ENCODE results near the gene TDRD10. TPM values are rescaled to one million over a fixed set of nuclear protein-coding genes. Genes with fewer than 3 reads are reported as not detected.

Gene TDRD10
- total and polyA plus RNA-seq, 2 experiments from 2014 or later, result 0.29 TPM; not detected in 1

DNA sequence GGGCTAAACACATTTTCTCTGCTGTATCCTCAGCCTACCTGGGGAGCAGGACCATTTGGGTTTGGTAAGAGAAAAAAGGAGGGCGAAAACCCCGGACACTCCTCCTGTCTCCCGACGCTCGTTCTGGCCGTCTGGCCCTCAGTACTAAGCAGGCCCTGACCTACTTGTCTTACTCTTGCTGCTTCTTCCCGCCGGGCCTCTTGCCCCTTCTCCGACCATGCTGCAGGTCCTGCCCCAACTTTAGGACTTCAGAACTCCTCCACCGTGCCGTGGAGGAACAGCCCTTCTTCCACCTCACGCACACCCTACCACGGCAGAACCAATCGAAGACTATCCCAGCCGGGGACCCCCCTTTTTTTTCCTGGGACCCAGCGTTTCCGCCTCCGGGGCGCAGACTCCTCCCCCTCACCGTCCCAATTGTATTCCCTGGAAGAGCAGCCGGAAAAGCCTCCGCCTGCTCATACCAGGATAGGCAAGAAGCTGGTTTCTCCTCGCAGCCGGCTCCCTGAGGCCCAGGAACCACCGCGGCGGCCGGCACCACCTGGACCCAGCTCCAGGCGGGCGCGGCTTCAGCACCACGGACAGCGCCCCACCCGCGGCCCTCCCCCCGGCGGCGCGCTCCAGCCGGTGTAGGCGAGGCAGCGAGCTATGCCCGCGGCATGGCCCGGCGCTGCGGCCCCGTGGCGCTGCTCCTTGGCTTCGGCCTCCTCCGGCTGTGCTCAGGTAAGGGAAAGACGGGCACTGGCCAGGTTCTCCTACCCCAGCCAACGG lies 65.6 kb downstream of the TDRD10 start, which contains the start of gene CHRNB2:
Gene CHRNB2, plus strand, starts transcription at position 393 of the 771 bp plus-strand sequence. Its CDS starts 267 bp downstream, at position 660.
- H3K4me1 ChIP-seq (ENCODE audit: insufficient read depth), result peaks cover 19% of the 10 kb centered on the region
- H3K4me2 ChIP-seq, result peak within 1 kb of the TSS; percentile 91
- no peaks in the 10 kb centered on the region for H3K79me2 ChIP-seq (replicated peaks; ENCODE audit: insufficient read depth)
- Mint-ChIP-seq H3K9me3 (no peaks in the 10 kb centered on the region), H3K27ac (peak within 1 kb of the TSS; percentile 94), H3K27me3 (ENCODE audit: insufficient read depth, low read depth, poor library complexity) (peaks cover 14% of the 10 kb centered on the region), H3K4me3 (peak within 1 kb of the TSS; percentile 95), H3K4me1 (peaks cover 23% of the 10 kb centered on the region), H3K36me3 (ENCODE audit: low read depth) (peaks cover 7% of the 10 kb centered on the region; the same call in 1 of the 3 replicates)
- peak; percentile 92 for ATAC-seq
- peak within 1 kb of the TSS; percentile 84 for H3K27ac ChIP-seq (ENCODE audit: low read depth)
- peak within 1 kb of the TSS; percentile 98 for H2AFZ ChIP-seq
- peak within 1 kb of the TSS; percentile 60 for H3K4me3 ChIP-seq
- no peaks in the 10 kb centered on the region for H4K20me1 ChIP-seq (replicated peaks; ENCODE audit: insufficient read depth)
- no peaks in the 10 kb centered on the region for H3K9me2 ChIP-seq (ENCODE audit: insufficient read depth)
- peaks cover 17% of the 10 kb centered on the region for H3F3A ChIP-seq (replicated peaks; ENCODE audit: low read depth)
- TF ChIP-seq ZNF331 (CRISPR knock-in tag; IDR thresholded peaks at IDR 0.05; ENCODE audit: low read depth) (no peak), ZNF114 (CRISPR knock-in tag; IDR thresholded peaks at IDR 0.05) (no peak), EZH2phosphoT487 (IDR thresholded peaks at IDR 0.05; ENCODE audit: unreplicated experiment) (no peak), POLR2AphosphoS5 (IDR thresholded peaks at IDR 0.05; ENCODE audit: low read depth) (peak; percentile 76), STAT1 (IDR thresholded peaks at IDR 0.05; ENCODE audit: unreplicated experiment) (no peak), NANOG (IDR thresholded peaks at IDR 0.05; ENCODE audit: borderline replicate concordance) (no peak), JUNB (IDR thresholded peaks at IDR 0.05; ENCODE audit: unreplicated experiment) (no peak), CREB1 (CRISPR knock-in tag; IDR thresholded peaks at IDR 0.05; ENCODE audit: low read depth) (0 out of 2 replicates have a peak, but pooled peaks have one; percentile 26), EZH2 (IDR thresholded peaks at IDR 0.05; ENCODE audit: low read depth, unreplicated experiment) (no peak)
- TF ChIP-seq, protein P1, sequence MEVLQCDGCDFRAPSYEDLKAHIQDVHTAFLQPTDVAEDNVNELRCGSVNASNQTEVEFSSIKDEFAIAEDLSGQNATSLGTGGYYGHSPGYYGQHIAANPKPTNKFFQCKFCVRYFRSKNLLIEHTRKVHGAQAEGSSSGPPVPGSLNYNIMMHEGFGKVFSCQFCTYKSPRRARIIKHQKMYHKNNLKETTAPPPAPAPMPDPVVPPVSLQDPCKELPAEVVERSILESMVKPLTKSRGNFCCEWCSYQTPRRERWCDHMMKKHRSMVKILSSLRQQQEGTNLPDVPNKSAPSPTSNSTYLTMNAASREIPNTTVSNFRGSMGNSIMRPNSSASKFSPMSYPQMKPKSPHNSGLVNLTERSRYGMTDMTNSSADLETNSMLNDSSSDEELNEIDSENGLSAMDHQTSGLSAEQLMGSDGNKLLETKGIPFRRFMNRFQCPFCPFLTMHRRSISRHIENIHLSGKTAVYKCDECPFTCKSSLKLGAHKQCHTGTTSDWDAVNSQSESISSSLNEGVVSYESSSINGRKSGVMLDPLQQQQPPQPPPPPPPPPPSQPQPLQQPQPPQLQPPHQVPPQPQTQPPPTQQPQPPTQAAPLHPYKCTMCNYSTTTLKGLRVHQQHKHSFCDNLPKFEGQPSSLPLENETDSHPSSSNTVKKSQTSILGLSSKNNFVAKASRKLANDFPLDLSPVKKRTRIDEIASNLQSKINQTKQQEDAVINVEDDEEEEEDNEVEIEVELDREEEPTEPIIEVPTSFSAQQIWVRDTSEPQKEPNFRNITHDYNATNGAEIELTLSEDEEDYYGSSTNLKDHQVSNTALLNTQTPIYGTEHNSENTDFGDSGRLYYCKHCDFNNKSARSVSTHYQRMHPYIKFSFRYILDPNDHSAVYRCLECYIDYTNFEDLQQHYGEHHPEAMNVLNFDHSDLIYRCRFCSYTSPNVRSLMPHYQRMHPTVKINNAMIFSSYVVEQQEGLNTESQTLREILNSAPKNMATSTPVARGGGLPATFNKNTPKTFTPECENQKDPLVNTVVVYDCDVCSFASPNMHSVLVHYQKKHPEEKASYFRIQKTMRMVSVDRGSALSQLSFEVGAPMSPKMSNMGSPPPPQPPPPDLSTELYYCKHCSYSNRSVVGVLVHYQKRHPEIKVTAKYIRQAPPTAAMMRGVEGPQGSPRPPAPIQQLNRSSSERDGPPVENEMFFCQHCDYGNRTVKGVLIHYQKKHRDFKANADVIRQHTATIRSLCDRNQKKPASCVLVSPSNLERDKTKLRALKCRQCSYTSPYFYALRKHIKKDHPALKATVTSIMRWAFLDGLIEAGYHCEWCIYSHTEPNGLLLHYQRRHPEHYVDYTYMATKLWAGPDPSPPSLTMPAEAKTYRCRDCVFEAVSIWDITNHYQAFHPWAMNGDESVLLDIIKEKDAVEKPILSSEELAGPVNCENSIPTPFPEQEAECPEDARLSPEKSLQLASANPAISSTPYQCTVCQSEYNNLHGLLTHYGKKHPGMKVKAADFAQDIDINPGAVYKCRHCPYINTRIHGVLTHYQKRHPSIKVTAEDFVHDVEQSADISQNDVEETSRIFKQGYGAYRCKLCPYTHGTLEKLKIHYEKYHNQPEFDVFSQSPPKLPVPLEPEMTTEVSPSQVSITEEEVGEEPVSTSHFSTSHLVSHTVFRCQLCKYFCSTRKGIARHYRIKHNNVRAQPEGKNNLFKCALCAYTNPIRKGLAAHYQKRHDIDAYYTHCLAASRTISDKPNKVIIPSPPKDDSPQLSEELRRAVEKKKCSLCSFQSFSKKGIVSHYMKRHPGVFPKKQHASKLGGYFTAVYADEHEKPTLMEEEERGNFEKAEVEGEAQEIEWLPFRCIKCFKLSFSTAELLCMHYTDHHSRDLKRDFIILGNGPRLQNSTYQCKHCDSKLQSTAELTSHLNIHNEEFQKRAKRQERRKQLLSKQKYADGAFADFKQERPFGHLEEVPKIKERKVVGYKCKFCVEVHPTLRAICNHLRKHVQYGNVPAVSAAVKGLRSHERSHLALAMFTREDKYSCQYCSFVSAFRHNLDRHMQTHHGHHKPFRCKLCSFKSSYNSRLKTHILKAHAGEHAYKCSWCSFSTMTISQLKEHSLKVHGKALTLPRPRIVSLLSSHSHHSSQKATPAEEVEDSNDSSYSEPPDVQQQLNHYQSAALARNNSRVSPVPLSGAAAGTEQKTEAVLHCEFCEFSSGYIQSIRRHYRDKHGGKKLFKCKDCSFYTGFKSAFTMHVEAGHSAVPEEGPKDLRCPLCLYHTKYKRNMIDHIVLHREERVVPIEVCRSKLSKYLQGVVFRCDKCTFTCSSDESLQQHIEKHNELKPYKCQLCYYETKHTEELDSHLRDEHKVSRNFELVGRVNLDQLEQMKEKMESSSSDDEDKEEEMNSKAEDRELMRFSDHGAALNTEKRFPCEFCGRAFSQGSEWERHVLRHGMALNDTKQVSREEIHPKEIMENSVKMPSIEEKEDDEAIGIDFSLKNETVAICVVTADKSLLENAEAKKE (CRISPR knock-in tag; IDR thresholded peaks at IDR 0.05), result no peak
- TF ChIP-seq, protein P2, sequence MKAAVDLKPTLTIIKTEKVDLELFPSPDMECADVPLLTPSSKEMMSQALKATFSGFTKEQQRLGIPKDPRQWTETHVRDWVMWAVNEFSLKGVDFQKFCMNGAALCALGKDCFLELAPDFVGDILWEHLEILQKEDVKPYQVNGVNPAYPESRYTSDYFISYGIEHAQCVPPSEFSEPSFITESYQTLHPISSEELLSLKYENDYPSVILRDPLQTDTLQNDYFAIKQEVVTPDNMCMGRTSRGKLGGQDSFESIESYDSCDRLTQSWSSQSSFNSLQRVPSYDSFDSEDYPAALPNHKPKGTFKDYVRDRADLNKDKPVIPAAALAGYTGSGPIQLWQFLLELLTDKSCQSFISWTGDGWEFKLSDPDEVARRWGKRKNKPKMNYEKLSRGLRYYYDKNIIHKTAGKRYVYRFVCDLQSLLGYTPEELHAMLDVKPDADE (IDR thresholded peaks at IDR 0.05), result peak; percentile 31
- TF ChIP-seq, protein P3, sequence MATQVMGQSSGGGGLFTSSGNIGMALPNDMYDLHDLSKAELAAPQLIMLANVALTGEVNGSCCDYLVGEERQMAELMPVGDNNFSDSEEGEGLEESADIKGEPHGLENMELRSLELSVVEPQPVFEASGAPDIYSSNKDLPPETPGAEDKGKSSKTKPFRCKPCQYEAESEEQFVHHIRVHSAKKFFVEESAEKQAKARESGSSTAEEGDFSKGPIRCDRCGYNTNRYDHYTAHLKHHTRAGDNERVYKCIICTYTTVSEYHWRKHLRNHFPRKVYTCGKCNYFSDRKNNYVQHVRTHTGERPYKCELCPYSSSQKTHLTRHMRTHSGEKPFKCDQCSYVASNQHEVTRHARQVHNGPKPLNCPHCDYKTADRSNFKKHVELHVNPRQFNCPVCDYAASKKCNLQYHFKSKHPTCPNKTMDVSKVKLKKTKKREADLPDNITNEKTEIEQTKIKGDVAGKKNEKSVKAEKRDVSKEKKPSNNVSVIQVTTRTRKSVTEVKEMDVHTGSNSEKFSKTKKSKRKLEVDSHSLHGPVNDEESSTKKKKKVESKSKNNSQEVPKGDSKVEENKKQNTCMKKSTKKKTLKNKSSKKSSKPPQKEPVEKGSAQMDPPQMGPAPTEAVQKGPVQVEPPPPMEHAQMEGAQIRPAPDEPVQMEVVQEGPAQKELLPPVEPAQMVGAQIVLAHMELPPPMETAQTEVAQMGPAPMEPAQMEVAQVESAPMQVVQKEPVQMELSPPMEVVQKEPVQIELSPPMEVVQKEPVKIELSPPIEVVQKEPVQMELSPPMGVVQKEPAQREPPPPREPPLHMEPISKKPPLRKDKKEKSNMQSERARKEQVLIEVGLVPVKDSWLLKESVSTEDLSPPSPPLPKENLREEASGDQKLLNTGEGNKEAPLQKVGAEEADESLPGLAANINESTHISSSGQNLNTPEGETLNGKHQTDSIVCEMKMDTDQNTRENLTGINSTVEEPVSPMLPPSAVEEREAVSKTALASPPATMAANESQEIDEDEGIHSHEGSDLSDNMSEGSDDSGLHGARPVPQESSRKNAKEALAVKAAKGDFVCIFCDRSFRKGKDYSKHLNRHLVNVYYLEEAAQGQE (IDR thresholded peaks at IDR 0.05; ENCODE audit: unreplicated experiment), result peak; percentile 90
- TF ChIP-seq, protein P4, sequence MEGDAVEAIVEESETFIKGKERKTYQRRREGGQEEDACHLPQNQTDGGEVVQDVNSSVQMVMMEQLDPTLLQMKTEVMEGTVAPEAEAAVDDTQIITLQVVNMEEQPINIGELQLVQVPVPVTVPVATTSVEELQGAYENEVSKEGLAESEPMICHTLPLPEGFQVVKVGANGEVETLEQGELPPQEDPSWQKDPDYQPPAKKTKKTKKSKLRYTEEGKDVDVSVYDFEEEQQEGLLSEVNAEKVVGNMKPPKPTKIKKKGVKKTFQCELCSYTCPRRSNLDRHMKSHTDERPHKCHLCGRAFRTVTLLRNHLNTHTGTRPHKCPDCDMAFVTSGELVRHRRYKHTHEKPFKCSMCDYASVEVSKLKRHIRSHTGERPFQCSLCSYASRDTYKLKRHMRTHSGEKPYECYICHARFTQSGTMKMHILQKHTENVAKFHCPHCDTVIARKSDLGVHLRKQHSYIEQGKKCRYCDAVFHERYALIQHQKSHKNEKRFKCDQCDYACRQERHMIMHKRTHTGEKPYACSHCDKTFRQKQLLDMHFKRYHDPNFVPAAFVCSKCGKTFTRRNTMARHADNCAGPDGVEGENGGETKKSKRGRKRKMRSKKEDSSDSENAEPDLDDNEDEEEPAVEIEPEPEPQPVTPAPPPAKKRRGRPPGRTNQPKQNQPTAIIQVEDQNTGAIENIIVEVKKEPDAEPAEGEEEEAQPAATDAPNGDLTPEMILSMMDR (conservative IDR thresholded peaks at IDR 0.05; ENCODE audit: low read depth in 2 of 2), result no peak
- H3K27me3 ChIP-seq (ENCODE audit: insufficient read depth), result 0 out of 2 replicates have a peak, but pooled peaks cover 4% of the 10 kb centered on the region
- peak; percentile 96 for DNase-seq (ENCODE audit: low spot score)
- no peaks in the 10 kb centered on the region for H3K36me3 ChIP-seq (ENCODE audit: insufficient read depth)

Data from GM23338 (cell line).